IMR-90 (cell line): ENCODE data around the gene TGFBR2. TPM values are rescaled to one million over a fixed set of nuclear protein-coding genes. Genes with fewer than 3 reads are reported as not detected.

Experiments
- MAZ ChIP-seq: IDR thresholded peaks from 2 replicates; pipeline ENCODE4 v1.6.1; 2012; ENCODE audit warnings: low read depth, mild to moderate bottlenecking, low read length, improper control_type of control experiment, moderate library complexity, borderline replicate concordance
- polyA plus RNA-seq, 3 experiments: library from polyadenylated mRNA; depleted of rRNA; stranded (reverse); fragments of >200 nt; gene quantifications; 2 replicates each; pipeline ENCODE4 v1.2.3, GENCODE V29; 2012; ENCODE audit warnings: low replicate concordance in 1 of 3
- total RNA-seq: library from RNA; depleted of rRNA; stranded (reverse); fragments of >200 nt; gene quantifications from 2 replicates; pipeline ENCODE4 v1.2.3, GENCODE V29; 2012
- TF ChIP-seq, protein P1 (sequence below): conservative IDR thresholded peaks from 2 replicates; pipeline ENCODE4 v1.5.1; 2012; ENCODE audit warnings: mild to moderate bottlenecking, low read depth, low read length, improper control_type of control experiment
- TF ChIP-seq, protein P2 (sequence below): fragments of 150-350 bp; IDR thresholded peaks from 2 replicates; pipeline ENCODE4 v1.6.1; 2017; ENCODE audit warnings: mild to moderate bottlenecking, antibody characterized with exemption, low read length, low read depth

Gene TGFBR2
- total and polyA plus RNA-seq, 2 of the 4 experiments (the other 2 are of a cell fraction) = 63.7 to 87.5 TPM

- TF ChIP-seq, protein P1, sequence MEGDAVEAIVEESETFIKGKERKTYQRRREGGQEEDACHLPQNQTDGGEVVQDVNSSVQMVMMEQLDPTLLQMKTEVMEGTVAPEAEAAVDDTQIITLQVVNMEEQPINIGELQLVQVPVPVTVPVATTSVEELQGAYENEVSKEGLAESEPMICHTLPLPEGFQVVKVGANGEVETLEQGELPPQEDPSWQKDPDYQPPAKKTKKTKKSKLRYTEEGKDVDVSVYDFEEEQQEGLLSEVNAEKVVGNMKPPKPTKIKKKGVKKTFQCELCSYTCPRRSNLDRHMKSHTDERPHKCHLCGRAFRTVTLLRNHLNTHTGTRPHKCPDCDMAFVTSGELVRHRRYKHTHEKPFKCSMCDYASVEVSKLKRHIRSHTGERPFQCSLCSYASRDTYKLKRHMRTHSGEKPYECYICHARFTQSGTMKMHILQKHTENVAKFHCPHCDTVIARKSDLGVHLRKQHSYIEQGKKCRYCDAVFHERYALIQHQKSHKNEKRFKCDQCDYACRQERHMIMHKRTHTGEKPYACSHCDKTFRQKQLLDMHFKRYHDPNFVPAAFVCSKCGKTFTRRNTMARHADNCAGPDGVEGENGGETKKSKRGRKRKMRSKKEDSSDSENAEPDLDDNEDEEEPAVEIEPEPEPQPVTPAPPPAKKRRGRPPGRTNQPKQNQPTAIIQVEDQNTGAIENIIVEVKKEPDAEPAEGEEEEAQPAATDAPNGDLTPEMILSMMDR = no peak
- TF ChIP-seq, protein P2, sequence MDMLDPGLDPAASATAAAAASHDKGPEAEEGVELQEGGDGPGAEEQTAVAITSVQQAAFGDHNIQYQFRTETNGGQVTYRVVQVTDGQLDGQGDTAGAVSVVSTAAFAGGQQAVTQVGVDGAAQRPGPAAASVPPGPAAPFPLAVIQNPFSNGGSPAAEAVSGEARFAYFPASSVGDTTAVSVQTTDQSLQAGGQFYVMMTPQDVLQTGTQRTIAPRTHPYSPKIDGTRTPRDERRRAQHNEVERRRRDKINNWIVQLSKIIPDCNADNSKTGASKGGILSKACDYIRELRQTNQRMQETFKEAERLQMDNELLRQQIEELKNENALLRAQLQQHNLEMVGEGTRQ = no peak
- TF ChIP-seq MAZ = no peak
Observed at GRCh38 chr3:30557746-30558303, 48.6 kb upstream of the TGFBR2 start (continued).
